Fibroblast of skin of right biceps (primary cell): Measurements from ENCODE around the gene TMCC3.
"Not testable (repeated sequence)": the region's sequence is repeated elsewhere in the genome, so short reads cannot be mapped to it uniquely, and the experiment has no call there.

ENCODE experiments used
- DNase-seq: peaks from one replicate; pipeline ENCODE4 v3.0.0-alpha.2; 2013

Gene TMCC3

DNA sequence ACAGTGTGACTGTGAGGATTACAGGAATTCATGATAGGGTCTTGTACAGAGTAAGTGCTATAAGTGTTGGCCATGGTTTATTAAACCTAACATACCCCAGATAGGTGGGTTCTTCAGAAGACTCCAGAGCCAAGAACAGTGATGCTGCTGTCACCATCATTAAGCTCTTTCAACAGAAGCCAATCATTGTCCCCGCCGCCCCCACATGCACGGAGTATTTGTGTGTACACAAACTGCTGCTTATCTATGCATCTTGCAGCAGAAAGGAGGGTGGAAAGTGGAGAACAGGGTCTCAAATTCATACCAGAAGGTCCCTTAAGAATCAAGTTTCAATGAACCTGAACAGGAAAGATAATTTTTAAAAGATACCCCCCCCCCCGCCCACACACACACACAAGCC lies 51.2 kb downstream of the TMCC3 start:
- no peak for DNase-seq

DNA sequence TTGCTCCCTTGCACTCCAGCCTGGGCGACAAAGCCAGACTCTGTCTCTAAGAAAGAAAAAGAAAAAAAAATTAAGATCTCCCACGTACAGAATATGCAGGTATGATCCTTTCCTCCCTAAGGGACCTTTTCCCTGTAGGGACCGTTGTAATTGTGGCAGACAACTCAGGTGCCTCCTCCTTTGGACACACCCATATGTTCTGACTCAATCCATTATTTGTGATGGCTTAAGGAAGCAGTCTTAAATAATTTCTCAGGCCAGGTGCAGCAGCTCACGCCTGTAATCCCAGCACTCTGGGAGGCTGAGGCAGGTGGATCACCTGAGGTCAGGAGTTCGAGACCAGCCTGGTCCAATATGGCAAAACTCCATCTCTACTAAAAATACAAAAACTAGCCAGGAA lies 53.1 kb downstream of the TMCC3 start:
- DNase-seq = no peak

DNA sequence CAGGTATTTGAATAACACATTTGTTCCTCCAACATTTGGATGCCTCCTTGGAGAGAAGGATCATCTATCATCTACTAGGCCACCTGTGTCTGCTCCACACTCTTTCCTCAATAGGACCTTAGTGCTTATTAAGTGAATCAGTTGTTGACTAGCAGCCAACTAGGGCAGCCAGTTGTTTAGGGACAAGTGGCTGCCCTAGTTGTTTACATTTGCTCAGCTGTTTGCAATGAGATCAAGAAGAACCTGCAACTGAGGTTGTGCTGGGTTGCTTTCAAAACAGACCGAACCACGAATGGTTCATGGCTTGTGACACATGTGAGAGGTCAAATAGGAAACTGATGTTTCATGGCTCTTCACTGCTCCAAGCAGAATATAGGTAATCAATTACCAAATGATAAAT lies 53.8 kb downstream of the TMCC3 start:
- no peak for DNase-seq

DNA sequence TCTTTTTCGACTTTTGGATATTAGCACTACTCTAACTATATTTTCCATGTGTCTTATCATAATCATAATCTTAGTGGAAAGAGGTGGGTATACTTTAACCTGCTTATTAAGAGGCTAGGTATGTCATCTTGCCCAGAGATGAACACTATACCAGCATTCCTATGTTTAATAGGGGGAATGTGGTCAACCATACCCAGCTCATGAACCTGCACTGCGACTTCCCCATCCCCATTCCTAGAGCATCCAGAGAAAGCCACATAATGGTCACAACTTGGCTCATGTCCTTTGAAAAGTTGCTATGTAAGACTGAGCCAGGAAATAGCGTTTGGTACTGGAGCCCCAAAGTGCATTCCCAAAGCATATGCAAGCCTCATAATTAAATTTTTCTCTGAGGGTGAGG lies 55.2 kb downstream of the TMCC3 start:
- DNase-seq = peak; percentile 30

DNA sequence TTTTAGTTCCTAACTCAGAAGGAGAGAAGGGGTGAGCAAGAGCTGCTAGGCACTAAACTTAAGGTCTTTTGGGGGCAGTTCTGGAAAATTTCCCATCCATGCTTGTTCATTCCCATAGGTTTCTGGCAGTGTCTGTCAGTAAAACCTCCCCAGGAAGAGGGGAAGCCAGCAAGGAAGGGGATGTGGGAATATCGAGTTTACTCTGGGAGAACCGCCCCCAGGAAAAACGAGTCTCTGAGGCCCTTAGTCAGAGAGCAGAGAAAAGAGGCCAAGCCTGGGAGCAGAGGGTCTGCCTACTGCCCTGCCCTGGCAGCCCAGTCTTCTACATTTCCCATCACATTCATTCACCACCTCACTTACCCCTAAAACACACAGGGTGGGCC lies 55.9 kb downstream of the TMCC3 start:
- no peak for DNase-seq

DNA sequence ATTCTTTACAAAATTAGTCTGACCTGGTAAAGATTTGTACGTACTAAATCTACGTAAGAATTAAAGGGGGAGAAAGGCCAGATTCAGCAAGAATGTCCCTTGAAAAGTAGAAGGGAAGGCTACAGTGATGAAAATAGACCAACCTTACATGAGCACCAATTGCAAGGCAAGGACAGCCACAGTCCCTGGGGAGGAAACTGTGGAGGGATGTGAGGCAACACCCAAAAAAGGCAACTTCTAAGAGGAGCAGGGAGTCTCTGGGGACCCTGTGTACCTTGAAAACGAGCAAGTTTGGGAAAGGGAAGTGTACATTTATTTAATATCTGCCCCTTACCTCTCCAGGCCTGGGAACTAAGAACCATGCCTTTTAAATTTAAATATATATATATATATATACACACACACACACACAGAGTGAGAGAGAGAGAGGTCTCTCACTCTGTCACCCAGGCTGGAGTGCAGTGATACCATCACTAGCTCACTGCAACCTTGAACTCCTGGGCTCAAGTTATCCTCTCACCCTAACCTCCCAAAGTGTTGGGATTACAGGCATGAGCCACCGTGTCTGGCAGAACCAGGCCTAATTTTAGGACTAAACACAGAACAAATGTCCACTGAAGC lies 56.4 kb downstream of the TMCC3 start:
- no peak for DNase-seq

DNA sequence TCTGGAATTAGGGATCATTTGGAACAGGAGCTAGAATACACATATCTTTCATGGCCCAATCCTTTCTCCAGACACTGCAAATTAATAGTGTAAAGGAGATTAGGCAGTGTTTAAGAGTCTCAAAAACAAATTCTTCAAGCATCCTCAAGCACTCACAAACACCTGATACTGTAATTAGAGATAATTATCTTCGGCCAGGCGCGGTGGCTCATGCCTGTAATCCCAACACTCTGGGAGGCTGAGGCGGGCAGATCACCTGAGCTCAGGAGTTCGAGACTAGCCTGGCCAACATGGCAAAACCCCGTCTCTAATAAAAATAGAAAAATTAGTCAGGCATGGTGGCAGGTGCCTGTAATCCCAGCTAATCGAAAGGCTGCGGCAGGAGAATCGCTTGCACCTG lies 57.6 kb downstream of the TMCC3 start:
- DNase-seq = not testable (repeated sequence)

DNA sequence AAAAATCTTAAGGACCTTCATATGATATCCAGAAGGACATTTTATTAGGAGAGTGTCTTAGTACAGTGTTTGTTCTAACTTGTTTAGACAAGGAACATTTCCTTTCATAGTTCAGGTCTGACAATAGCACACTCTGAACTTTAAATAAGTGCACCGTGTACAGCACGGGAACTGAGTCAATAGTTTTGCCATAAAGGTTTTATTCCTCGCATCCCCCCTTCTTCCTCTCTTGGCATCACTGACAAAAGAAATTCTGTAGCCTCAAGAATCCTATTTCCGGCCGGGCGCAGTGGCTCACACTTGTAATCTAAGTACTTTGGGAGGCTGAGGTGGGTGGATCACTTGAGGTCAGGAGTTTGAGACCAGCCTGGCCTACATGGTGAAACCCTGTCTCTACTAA lies 58.3 kb downstream of the TMCC3 start:
- DNase-seq = no peak

DNA sequence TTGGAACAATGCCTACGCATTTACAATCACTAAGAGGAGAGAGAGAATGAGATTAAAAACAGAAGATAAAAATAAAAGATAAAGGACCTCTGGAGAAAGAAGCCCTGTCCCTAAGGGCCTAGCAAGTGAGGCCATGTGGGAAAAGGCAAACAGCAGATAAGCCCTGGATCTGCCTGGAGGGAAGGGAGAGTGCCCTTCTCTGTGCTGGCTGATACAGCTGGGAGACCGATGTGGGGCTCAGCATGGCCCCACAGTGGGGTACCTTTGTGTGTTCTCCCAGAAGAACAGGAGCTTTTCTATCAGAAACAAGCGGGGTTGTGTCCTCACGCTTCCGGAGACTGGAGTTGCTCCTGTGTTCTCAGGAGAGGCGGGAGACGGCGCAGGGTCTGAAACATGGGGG lies 59.9 kb downstream of the TMCC3 start:
- no peak for DNase-seq

DNA sequence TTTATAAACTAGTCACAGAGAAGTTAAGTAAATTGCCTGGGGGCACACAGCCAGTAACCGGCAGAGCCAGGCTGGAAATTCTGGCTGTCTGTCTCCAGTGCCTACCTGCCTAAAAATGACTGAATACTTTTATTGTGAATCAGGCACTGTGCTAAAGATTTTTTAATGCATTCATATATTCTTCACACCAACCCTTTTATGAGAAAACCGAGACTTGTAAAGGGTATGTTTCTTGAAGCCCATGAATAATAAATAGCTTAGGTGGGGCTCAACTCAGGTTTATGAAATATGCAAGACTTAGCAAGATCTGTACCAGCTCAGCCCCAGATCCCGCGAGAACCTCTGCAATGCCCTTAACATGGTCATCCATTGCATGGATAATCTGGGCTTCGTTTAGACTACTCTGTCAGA lies 60.8 kb downstream of the TMCC3 start:
- DNase-seq = no peak

DNA sequence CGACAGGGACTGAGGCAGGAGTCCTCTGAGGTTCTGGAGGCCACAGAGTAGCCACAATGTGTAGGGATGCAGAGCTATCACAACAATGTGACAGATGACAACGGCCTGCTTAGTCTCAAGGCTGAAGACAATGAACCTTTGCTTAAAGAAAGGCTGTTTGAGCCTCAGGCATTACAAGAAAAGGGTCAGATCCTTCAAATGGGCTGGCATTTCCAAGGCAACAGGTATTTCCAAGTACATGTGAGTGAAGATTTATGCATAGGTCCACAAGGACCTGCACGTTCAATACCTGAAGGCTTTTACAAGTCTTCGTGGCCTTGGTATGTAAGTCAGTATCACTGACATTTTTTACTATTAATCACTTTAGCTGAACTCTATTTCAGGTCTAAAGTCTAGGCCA lies 62.0 kb downstream of the TMCC3 start:
- DNase-seq = no peak

DNA sequence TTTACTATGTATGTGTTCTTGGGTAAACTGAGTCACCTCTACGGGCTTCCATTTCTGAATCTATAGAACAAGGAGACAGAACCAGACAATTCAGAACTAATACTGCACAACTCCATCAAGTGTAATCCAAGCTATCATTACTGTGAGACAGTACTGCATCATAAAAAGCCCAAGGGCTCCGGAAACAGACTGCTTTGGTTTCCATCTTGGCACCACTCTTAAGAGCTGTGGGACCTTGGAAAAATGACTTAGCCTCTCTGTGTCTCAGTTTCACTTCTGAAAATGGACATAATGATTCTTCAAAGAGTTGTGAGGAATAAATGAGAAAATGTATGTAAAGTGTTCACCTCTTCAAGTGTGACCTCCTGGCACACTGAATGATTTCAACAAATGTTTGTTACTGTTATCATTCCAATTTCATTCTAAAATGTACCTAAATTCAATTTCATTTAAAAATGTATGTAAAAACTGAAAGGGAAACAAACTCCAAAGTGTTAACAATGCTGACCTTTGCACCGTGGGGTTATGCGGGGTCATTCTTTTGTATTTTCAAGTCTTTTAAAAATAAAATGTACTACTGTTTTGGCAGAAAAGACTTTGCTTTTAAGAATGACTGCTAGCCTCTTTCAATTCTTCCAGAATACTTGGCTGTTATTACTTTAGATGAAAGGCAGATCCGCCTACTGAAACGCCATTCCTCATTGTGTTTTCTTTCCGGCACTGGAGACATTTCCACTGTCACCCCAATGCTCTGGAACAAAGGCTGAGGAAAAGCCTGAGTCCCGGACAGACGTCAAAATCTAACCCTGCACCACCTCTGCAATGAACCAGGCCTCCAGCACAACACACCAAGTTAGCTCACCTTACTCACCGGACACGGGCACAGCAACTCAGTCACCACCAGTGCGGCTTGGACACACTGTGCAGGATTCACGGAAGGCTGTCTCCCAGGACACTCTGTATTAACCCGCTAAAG lies 62.8 kb downstream of the TMCC3 start:
- DNase-seq = no peak

DNA sequence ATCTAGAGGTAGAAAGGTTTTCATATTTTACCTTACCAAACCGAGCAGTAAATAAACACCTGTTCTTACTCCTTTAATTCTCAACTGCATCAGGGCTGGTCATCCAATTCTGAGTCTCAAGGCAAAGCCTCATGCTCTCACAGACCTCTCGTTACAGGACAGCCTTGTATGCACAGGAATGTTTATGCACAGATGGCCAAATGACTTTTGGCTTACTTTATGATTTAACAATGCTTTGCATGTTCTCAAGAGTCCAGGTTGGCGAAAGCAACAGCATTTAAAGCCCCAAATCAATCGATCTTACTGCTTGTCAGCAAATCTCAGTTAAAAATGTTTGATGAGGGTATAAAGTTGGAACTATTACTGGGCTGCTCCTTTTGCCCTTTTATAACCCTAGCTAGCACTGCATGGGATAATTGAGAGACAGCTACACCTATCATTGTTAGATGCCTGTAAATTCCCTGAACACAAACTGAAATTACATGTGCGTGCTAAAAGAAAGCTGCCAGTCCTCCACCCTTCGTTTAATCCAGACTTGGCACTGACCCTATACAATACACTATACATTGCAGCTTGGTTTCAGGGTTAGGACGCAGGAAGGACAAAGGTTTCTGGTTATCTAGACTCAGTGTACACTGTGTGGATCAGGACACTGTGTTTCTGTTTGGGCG lies 63.6 kb downstream of the TMCC3 start:
- DNase-seq = no peak

DNA sequence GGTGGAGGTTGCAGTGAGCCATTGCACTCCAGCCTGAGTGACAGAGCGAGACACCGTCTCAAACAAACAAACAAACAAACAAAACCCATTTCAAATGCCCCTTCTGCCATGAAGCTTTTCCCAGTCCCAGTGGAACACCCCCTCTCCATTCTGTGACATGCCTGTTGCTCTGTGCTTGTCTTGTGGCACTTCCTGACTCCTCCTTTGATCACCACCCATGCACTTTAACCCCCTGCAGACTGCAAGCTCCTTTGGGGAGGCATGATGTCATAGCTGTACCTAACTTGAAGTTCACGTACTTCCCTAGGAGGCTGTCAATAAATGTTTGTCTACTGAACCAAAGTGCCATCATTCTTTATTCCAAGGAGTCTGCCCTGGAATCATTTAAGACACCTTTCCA lies 64.7 kb downstream of the TMCC3 start:
- DNase-seq = no peak

DNA sequence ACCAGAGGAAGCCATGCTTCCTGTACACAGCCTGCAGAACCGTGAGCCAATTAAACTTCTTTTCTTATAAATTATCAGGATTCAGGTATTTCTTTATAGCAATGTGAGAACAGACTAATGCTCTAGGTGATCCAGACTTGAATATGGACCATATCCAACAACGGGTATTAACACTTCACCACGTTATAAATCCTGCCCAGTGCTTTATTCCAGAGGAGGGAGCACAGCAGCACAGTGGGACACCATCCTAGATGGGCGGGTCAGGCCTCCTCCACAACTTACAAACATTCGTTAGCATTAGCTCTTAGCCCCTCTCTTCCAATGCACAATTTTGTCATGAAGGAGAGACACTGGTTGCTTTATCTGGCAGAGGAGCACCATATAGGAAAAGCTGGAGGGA lies 66.0 kb downstream of the TMCC3 start:
- no peak for DNase-seq

DNA sequence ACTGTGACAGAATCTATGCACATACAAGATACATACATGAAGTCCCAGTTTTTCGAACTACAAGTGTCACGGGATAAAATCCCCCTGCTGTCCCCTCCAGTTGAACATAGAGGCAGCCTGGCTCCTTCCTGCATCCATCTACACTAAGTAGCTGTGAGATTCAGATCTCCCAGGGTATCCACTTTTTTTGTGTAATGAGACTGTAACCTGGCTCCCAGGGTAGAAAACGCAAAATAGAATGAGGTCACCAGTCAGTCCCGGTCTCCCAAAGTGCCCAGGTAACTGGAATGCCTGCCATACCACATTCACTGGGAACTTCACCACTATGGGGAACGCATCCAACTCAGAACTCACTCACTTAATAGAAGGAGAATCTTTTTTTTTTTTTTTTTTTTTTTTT lies 67.8 kb downstream of the TMCC3 start:
- no peak for DNase-seq

DNA sequence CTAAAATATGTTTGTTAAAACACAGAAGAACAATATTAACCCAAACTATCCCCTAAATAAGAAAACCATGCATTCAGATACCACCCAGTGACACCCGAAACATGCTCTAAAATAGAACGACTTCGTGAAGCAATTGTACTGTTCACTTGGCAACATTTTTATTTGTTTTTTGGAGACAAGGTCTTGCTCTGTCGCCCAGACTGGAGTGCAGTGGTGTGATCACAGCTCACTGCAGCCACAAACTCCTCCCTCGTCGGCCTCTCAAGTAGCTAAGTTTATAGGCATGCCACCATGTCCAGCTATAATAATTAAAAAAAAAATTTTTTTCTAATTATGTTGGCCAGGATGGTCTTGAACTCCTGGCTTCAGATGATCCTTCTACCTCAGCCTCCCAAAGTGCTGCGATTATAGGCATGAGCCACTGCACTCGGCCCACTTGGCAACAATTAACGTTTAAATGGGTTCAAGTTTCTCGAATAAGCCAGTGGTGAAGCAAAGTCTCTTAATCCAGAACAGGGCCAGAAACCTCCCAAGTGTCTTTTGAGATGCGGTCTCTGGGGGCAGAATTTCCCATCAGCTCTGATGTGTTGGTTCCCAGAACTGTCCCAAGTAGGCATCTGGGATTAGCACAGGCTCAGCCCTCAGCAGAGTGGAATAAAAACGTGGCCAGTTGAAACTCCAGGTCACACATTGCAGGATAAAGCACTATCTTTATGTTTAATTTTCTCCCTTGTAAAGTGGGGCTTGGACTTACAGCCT lies 74.5 kb downstream of the TMCC3 start:
- no peak for DNase-seq

DNA sequence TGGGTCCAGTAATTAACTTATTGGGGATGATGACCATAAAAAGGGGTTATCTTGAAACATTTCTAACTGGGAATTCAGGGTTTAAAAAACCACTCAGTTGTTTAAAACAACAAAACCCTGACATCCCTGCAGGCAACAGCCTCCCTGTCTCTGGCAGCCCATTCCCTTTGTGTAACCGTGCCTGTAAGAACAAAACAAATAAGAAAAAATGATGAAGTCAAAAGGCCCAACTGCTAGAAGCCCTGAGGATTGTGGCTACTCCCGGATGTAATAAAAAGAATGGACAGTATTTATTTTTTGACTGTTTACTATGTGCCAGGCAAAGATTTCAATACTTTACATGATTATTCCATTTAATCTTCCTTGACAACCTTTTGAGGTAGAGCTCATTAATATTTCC lies 75.3 kb downstream of the TMCC3 start:
- no peak for DNase-seq

DNA sequence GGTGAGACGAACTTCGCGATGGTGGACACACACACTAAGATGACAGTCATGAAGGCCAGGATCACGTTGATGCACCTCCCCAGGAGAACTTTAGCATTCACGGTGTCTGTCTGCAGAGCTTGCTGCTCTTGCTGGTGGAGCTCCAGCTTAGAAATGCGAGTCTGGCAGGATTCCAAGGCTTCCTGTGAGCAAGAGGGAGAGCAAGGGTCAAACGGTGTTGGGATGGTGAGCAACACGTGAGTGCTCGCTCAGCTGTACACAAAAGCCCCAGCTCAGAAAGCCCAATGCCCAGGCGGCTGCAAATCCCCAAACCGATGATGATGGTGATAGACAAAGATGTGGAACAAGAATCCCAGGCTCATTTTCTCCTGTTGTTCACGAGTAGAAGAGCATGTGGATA lies 78.8 kb downstream of the TMCC3 start:
- peak; percentile 56 for DNase-seq

DNA sequence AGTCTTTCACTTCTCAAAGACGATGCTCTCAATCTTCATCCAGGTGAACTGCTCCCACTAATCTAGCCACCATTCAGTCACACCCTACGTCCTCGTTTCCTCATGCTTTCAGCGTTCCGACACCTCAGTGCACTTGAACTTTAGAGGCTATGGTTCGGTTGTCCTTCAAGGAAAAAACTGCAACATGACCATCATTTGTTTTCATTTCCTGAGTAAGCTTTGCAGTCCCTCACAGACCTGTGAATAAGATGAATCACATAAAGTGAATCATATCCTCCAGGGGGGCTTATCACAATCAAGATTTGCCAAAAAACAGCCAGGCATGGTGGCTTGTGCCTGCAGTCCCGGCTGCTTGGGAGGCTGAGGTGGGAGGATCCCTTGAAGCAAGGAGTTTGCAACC lies 80.2 kb downstream of the TMCC3 start:
- peak; percentile 54 for DNase-seq

DNA sequence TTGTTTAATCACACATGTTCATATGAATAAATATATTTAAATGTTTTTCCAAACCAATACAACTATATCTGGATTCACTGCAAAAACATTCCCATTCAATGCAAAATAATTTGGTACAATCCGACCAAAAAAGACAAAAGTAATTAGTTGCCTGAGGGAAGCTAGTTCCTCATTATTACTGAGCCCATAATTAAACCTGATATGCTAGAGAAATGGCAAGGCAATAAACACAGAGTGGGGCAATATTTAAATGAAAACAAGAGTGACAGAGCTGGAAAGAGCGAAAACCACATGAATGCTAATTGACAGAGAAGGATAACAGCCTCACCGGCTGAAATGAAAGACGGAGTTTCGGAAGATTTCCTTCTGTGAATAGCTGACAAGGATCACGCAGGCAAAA lies 82.6 kb downstream of the TMCC3 start:
- DNase-seq = no peak

DNA sequence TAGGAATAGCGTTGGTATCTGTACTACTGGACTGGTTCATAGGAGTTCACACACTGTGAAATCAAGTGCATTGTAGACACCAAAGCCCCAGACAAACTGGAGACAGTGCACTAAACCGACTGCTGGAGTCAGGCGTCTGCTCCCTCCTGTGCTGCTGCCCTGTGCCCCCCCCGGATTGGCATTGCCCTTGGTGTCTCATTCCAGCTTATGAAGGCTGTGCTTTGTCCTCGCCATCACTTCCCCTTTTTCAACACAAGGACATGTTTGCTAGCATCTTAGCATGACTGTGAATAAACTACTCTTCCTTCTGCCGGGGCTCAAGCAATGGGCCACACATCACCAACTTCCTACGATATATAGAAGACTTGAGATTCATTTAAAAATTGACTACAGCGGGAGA lies 84.0 kb downstream of the TMCC3 start:
- no peak for DNase-seq

DNA sequence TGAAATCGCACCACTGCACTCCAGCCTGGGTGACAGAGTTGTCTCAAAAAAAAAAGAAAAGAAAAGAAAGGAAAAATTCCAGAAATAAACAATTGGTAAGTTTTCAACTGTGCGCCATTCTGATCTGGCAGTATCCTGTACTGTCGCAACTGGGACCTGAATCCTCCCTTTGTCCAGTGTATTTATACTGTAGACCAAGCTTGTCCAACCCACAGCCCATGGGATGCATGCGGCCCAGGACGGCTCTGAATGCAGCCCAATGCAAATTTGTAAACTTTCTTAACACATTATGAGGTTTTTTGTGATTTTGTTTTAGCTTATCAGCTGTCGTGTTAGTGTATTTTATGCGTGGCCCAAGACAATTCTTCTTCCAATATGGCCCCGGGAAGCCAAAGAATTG lies 84.7 kb downstream of the TMCC3 start:
- DNase-seq = no peak
